Activated T-cell treated with anti-CD3 and anti-CD28 coated beads for 48 hours (primary cell): Measurements from ENCODE around the gene MYLK.
"Not testable (repeated sequence)": the region's sequence is repeated elsewhere in the genome, so short reads cannot be mapped to it uniquely, and the experiment has no call there.

Experiments used
- DNase-seq: peaks from one replicate; pipeline ENCODE4 v3.0.0-alpha.2; 2020; ENCODE audit warnings: low read depth

The MYLK gene

GRCh38 chr3:123721095-123721689, 162.9 kb downstream of the MYLK start:
- DNase-seq: not testable (repeated sequence)

- DNase-seq: no peak
These were observed 163.5 kb downstream of the MYLK start for GRCh38 chr3:123720638-123721037.

GRCh38 chr3:123719862-123720453, 164.2 kb downstream of the MYLK start:
- no peak for DNase-seq

GRCh38 chr3:123719061-123719756, 164.9 kb downstream of the MYLK start:
- DNase-seq: peak; percentile 36

GRCh38 chr3:123718108-123718507, 166.0 kb downstream of the MYLK start:
- DNase-seq: no peak

GRCh38 chr3:123717451-123717850, 166.7 kb downstream of the MYLK start:
- not testable (repeated sequence) for DNase-seq

GRCh38 chr3:123716411-123716810, 167.7 kb downstream of the MYLK start:
- DNase-seq: no peak

GRCh38 chr3:123713211-123713610, 170.9 kb downstream of the MYLK start:
- DNase-seq: no peak

- DNase-seq: no peak
These were observed 171.9 kb downstream of the MYLK start for GRCh38 chr3:123712077-123712860.

GRCh38 chr3:123711356-123711755, 172.8 kb downstream of the MYLK start:
- no peak for DNase-seq

GRCh38 chr3:123708531-123708930, 175.6 kb downstream of the MYLK start:
- no peak for DNase-seq

GRCh38 chr3:123707641-123708040, 176.5 kb downstream of the MYLK start:
- DNase-seq: not testable (repeated sequence)

- no peak for DNase-seq
These were observed 177.3 kb downstream of the MYLK start for GRCh38 chr3:123706871-123707270.

- no peak for DNase-seq
These were observed 178.4 kb downstream of the MYLK start for GRCh38 chr3:123705488-123706285.

- not testable (repeated sequence) for DNase-seq
These were observed 180.5 kb downstream of the MYLK start for GRCh38 chr3:123703663-123704062.

GRCh38 chr3:123702720-123703119, 181.4 kb downstream of the MYLK start:
- DNase-seq: no peak

GRCh38 chr3:123702057-123702456, 182.1 kb downstream of the MYLK start:
- DNase-seq: peak; percentile 8

GRCh38 chr3:123700791-123701722, 183.1 kb downstream of the MYLK start:
- DNase-seq: no peak

GRCh38 chr3:123698813-123699212, 185.3 kb downstream of the MYLK start:
- no peak for DNase-seq

- no peak for DNase-seq
These were observed 187.3 kb downstream of the MYLK start for GRCh38 chr3:123696808-123697207.
